ES-I3 (cell line): Measurements from ENCODE around the gene ANKDD1B.
"Not testable (repeated sequence)": the region's sequence is repeated elsewhere in the genome, so short reads cannot be mapped to it uniquely, and the experiment has no call there.

ENCODE experiments used
- H3K36me3 ChIP-seq: 2 replicates; pipeline ENCODE4 v1.6.1; 2013; ENCODE audit warnings: mild to moderate bottlenecking, low read length, control low read depth, moderate library complexity; ENCODE audit not compliant: insufficient read depth
- H3K4me1 ChIP-seq: 2 replicates; pipeline ENCODE4 v1.6.1; 2013; ENCODE audit warnings: mild to moderate bottlenecking, control low read depth, low read length; ENCODE audit not compliant: insufficient read depth
- H3K9ac ChIP-seq: 2 replicates; pipeline ENCODE4 v1.6.1; 2013; ENCODE audit warnings: low read depth, mild to moderate bottlenecking, low read length, moderate library complexity
- H3K9me3 ChIP-seq: 2 replicates; pipeline ENCODE4 v1.6.1; 2013; ENCODE audit warnings: mild to moderate bottlenecking, low read length, moderate library complexity; ENCODE audit not compliant: control insufficient read depth, insufficient read depth

The ANKDD1B gene

DNA sequence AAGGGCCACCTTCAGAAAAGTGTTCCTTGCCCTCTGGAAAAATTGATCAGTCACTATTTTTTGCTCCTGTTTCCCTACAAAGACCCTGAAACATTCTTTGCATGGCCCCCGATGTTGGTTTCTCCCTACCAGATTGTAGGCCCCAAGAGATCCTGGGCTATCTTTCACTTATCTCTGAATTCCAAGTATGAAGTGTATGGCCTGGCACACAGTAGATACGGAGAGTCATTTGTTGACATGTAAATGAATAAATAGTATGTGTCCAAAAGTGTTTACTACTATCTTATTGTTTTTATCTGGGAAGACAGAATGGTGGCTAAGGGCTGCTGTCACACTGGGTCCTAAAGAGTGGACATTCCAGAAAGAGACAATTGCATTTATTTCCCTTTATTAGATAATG is 7.4 kb upstream of the ANKDD1B start:
- H3K9ac ChIP-seq = no peak overlapping the region

DNA sequence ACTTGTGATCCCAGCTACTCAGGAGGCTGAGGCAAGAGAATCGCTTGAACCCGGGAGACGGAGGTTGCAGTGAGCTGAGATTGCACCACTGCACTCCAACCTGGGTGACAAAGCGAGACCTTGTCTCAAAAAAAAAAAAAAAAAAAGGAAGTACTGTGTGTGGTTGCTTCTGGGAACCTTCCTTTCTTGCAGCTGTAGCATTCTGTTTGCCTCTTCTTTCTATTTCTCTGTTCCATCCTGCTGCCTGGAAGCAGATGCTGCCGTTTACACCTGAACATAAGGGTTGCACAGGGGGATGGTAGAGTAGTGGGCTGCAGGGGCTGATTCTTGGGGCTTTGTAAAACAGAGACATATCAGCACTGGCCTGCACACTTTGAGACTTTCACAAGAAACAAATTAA is 3.9 kb upstream of the ANKDD1B start:
- H3K9ac ChIP-seq, H3K9me3 ChIP-seq, H3K36me3 ChIP-seq: not testable (repeated sequence)
- H3K4me1 ChIP-seq = peaks cover 25% of the 10 kb centered on the region

More for the DNA sequence above, 7.4 kb upstream of the ANKDD1B start:
- no peaks in the 10 kb centered on the region for H3K36me3 ChIP-seq
- peaks cover 32% of the 10 kb centered on the region for H3K4me1 ChIP-seq
- no peaks in the 10 kb centered on the region for H3K9me3 ChIP-seq

DNA sequence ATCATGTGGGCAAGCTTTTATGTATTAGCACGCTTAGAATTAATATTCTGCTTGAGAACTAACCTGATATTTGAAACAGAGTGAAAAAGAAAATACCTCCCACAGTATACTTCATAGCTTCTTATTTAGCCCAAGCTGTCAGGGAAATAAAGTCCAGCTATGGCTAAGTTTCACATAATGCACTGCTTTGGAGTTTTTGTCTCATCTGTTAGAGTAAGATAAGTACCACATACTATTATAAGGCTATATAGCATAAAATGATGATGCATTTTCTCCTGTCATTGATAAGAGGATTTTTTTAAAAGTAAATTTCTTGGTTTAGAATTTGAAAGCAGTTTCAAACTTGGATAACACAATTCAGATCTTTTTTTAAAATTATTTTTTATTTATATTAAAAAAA is 2.4 kb upstream of the ANKDD1B start:
- Histone ChIP-seq H3K9me3 (no peaks in the 10 kb centered on the region), H3K4me1 (peaks cover 26% of the 10 kb centered on the region), H3K9ac (no peak overlapping the region), H3K36me3 (no peaks in the 10 kb centered on the region)

DNA sequence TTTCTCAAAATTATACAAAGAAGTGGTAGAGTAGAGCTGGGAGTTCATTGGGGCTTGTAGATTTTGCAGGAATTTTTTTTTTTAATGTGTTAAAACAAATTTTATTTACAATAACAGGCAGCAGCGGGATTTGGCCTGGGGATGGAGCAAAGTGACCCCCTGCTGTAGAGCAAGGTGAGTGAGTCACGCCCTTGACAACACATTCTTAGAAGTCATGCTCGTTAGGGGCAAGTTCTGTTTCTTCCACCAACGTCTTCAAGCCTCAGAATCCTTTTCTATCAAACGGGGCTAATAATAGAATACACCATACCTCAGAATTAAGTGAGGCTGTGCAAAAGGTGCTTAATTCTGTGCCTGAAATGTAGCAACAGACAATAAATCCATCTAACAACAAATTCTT is 1.1 kb upstream of the ANKDD1B start:
- Histone ChIP-seq H3K9ac (no peak overlapping the region), H3K36me3 (no peaks in the 10 kb centered on the region)

DNA sequence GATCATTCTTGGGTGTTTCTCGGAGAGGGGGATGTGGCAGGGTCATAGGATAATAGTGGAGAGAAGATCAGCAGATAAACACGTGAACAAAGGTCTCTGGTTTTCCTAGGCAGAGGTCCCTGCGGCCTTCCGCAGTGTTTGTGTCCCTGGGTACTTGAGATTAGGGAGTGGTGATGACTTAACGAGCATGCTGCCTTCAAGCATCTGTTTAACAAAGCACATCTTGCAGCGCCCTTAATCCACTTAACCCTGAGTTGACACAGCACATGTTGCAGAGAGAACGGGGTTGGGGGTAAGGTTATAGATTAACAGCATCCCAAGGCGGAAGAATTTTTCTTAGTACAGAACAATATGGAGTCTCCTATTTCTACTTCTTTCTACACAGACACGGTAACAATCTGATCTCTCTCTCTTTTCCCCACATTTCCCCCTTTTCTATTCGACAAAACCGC is 368 bp upstream of the ANKDD1B start:
- not testable (repeated sequence) for H3K9me3 ChIP-seq, H3K36me3 ChIP-seq
- Histone ChIP-seq H3K9ac (peak overlapping the region; percentile 74), H3K4me1 (peaks cover 16% of the 10 kb centered on the region)

More for the DNA sequence above, 1.1 kb upstream of the ANKDD1B start:
- Histone ChIP-seq H3K4me1 (peaks cover 21% of the 10 kb centered on the region), H3K9me3 (no peaks in the 10 kb centered on the region)

- Histone ChIP-seq H3K9me3 (no peaks in the 10 kb centered on the region), H3K36me3 (no peaks in the 10 kb centered on the region), H3K9ac (peak overlapping the region; percentile 74), H3K4me1 (peaks cover 24% of the 10 kb centered on the region)
Observed at GRCh38 chr5:75612226-75612569, 945 bp downstream of the ANKDD1B start.

DNA sequence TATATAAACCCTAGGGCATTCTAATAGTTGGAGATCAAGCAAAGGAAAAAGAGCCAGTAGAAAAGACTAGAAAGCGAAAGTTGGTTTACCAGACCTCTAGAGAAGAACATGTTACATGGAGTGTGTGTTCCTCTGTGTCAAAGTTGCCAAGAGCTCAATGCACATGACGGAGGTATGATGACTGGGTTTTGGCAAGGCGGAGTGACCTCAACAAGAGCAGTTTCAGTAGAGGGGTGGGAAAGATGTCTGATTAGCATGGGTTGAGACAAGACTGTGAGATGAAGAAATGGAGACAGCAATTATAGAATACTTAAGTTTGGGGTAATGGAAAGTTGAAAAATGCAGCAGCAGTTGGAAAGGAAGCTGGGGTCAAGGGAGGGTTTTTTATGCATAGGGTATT is 1.6 kb downstream of the ANKDD1B start:
- Histone ChIP-seq H3K9me3 (no peaks in the 10 kb centered on the region), H3K9ac (no peak overlapping the region), H3K36me3 (no peaks in the 10 kb centered on the region), H3K4me1 (peaks cover 25% of the 10 kb centered on the region)

DNA sequence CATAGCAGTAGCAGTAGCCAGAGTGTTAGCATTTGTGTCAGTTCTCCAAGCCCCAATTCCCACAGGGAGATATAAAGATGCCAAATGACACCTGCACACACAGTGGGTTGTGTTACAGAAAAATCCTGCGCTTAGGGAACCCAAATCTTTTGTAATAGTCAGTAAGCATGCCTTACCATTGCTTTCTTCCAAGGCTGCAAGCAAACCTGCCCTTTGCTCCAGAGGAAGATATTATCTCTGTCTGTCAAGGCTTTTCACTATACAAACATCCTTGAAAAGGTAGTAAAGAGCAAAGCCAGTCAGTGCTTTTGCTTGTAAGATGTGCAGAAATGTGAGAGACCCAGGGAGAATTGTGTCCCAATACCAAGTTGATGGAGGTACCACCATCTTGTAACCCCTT is 2.9 kb downstream of the ANKDD1B start:
- Histone ChIP-seq H3K36me3 (no peaks in the 10 kb centered on the region), H3K9ac (no peak overlapping the region), H3K9me3 (no peaks in the 10 kb centered on the region), H3K4me1 (peaks cover 19% of the 10 kb centered on the region)

DNA sequence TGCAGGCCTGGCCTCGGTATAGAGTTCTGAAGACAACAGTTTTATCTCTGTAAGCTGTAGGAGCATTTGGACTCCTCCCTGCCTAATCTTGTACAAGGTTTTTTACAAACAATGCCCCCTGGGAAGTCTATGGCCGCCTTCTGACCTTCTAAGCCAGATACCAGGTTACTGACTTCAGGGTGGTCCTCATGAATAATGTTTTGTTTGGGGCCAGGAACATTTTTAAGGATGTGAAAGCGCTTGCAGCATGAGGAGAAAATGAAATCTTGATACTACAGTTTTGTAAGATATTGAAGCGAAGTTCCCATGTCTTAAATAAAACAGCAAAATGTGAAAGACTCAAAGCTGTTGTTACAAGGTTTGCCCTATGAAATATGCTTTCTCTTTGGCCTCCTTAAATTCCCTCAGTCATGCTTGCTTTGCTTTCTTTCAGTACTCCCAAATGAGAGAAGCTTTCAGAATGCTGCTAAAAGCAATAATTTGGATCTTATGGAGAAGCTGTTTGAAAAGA is 5.2 kb downstream of the ANKDD1B start:
- peaks cover 25% of the 10 kb centered on the region for H3K4me1 ChIP-seq
- no peaks in the 10 kb centered on the region for H3K9me3 ChIP-seq

GRCh38 chr5:75616971-75617621 is 5.8 kb downstream of the ANKDD1B start:
- Histone ChIP-seq H3K36me3 (peaks cover 2% of the 10 kb centered on the region; the same call in 1 of the 2 replicates), H3K9ac (no peak overlapping the region), H3K4me1 (peaks cover 25% of the 10 kb centered on the region), H3K9me3 (no peaks in the 10 kb centered on the region)

More for the DNA sequence above, 5.2 kb downstream of the ANKDD1B start:
- peaks cover 2% of the 10 kb centered on the region; the same call in 1 of the 2 replicates for H3K36me3 ChIP-seq
- no peak overlapping the region for H3K9ac ChIP-seq

DNA sequence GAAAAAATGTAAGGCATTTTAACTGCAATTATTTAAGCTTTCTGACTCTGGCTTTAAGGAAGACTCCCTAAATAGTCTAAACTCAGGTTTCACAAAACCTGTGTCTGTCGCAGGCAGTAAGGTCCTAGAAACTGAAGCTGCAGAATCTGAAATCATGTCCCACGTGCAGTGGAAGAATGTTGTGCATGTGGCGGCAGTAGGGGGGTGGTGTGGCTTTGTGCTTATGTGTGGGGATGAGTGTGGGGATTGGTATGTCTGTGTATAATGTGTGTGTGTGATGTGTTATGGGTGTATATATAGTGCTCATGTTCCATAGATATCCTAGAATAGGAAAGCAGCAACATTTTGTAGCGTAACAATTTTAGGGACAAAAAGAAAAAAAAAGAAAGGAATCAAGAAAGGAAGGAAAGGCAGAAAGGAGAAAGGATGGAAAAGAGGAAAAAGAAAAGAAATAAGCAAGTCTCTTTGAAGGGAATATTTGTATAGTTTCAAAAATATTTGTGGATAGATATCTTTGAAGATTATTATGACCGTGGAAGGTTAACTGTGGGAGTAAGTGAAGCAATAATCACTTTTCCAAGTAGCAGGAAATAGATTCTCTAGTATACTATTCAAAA is 6.6 kb downstream of the ANKDD1B start:
- Histone ChIP-seq H3K9ac (no peak overlapping the region), H3K4me1 (peaks cover 21% of the 10 kb centered on the region), H3K36me3 (peaks cover 2% of the 10 kb centered on the region; the same call in 1 of the 2 replicates), H3K9me3 (no peaks in the 10 kb centered on the region)

- Histone ChIP-seq H3K9ac (no peak overlapping the region), H3K4me1 (peaks cover 25% of the 10 kb centered on the region), H3K36me3 (peaks cover 2% of the 10 kb centered on the region; the same call in 1 of the 2 replicates), H3K9me3 (no peaks in the 10 kb centered on the region)
Observed at GRCh38 chr5:75620184-75620959, 9.1 kb downstream of the ANKDD1B start.

DNA sequence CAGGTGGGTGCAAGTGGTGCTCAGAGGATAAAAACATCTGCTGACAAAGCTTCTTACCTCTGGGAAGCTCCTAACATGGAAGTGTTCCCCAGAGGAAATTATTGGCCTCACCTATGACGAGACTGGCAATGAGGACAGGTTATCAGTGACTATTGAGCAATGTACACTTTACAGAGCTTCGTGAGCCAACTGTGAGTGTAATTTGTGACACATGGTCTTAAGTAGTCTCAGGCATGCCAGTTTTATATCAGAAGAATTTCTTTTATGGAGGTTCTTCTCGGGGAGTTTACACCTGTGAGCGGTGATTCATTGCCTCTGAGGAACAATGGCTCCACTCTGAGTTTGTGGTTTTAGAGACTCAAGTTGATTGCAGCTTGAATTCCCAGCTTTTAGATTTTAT is 11.3 kb downstream of the ANKDD1B start:
- Histone ChIP-seq H3K4me1 (peaks cover 10% of the 10 kb centered on the region), H3K9me3 (no peaks in the 10 kb centered on the region), H3K9ac (no peak overlapping the region), H3K36me3 (peaks cover 2% of the 10 kb centered on the region; the same call in 1 of the 2 replicates)

DNA sequence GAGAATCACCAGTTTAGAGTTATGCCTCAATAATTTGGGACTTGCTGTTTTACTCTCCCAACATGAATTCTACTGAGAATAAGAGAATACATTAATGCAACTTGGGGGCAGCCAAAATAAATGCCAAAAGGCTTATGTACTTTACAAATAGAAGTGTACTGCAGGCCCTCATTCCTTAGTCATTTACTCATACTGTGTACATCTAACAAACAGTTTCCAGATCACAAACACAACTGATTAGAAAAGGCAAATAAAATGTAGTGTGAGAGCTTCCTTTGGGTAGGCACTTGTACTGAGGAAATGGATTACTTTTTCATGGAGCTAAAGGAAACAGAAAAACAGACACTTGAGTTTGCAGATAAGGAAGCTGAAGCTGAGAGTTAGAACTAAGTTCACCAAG is 12.6 kb downstream of the ANKDD1B start:
- peaks cover 2% of the 10 kb centered on the region; the same call in 1 of the 2 replicates for H3K36me3 ChIP-seq
- H3K4me1 ChIP-seq = peaks cover 10% of the 10 kb centered on the region
- no peaks in the 10 kb centered on the region for H3K9me3 ChIP-seq
- no peak overlapping the region for H3K9ac ChIP-seq
